ENCODE measurements around the gene RBM33. TPM values are rescaled to one million over a fixed set of nuclear protein-coding genes. Genes with fewer than 3 reads are reported as not detected.

Gene RBM33
- total and polyA plus RNA-seq, 2 of the 13 experiments (the other 11 are each of a cell fraction or from before 2014, with no cell fraction given), result 12.4 to 28.9 TPM

DNA sequence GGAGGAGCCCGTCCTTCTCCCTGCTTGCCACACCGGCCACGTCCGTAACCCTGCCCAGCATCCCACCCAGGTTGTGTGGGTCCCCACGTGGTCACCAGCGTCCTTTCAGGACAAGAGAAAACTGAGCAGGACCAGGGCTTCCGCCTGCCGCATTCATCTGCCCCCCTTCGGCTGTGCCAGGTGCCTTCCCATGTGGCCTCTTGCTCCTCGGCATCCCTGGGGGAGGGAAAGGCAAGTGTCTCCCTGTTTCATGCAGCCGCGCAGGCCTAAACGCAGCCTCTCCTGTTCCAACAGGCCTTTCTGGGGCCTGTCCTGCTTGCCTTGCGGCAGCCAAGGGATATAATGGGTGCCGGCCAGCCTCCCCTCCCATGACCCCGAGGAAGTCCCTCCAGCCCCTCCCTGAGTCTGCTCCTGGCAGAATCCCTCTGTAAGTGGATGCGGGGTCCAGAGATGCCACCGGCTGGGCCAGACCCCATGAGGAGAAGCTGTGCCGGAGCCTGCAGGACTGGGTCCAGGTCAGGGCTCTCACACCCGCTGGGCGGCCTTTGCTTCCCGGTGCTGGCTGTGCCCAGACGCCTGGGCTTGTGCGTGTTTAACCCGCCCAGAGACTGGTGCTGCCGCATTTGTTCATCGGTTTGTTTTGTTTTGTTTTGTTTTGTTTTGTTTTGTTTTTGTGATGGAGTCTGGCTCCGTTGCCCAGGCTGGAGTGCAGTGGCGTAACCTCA is 144.7 kb downstream of the RBM33 start:
- H2AFZ ChIP-seq (ENCODE audit: low read length), result no peak overlapping the region
- no peak overlapping the region for H3K9ac ChIP-seq (ENCODE audit: insufficient read depth, low read depth, low read length)
- intact Hi-C loops (cut with micrococcal nuclease; ENCODE audit: unreplicated experiment) (no loop called here), in situ Hi-C loops (cut with HindIII; ENCODE audit: extremely low pct_ligation_motif_present, low pct_unique_long_range_greater_than_20kb) (no loop called here)
- ChIA-PET CTCF (ENCODE audit: low intra/inter-chr PET ratio, low total read pairs) (no interaction called here), POLR2A (no interaction called here)
- no peak overlapping the region for H3K4me3 ChIP-seq (replicated peaks in 1 of 3; ENCODE audit: insufficient read depth in 1 of 3, low read depth in 2 of 3, low read length in 3 of 3)
- TF ChIP-seq ZNF543 (CRISPR knock-in tag; IDR thresholded peaks at IDR 0.05) (no peak), ZNF121 (CRISPR knock-in tag; IDR thresholded peaks at IDR 0.05) (peak; percentile 60), RBM22 (optimal IDR thresholded peaks at IDR 0.05; ENCODE audit: low read length) (peak; percentile 14), AKAP8 (CRISPR knock-in tag; IDR thresholded peaks at IDR 0.05) (0 out of 2 replicates have a peak, but pooled peaks have one; percentile 30)
- TF ChIP-seq, protein P1, sequence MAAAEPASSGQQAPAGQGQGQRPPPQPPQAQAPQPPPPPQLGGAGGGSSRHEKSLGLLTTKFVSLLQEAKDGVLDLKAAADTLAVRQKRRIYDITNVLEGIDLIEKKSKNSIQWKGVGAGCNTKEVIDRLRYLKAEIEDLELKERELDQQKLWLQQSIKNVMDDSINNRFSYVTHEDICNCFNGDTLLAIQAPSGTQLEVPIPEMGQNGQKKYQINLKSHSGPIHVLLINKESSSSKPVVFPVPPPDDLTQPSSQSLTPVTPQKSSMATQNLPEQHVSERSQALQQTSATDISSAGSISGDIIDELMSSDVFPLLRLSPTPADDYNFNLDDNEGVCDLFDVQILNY (CRISPR knock-in tag; conservative IDR thresholded peaks at IDR 0.05), result no peak
- TF ChIP-seq, protein P2, sequence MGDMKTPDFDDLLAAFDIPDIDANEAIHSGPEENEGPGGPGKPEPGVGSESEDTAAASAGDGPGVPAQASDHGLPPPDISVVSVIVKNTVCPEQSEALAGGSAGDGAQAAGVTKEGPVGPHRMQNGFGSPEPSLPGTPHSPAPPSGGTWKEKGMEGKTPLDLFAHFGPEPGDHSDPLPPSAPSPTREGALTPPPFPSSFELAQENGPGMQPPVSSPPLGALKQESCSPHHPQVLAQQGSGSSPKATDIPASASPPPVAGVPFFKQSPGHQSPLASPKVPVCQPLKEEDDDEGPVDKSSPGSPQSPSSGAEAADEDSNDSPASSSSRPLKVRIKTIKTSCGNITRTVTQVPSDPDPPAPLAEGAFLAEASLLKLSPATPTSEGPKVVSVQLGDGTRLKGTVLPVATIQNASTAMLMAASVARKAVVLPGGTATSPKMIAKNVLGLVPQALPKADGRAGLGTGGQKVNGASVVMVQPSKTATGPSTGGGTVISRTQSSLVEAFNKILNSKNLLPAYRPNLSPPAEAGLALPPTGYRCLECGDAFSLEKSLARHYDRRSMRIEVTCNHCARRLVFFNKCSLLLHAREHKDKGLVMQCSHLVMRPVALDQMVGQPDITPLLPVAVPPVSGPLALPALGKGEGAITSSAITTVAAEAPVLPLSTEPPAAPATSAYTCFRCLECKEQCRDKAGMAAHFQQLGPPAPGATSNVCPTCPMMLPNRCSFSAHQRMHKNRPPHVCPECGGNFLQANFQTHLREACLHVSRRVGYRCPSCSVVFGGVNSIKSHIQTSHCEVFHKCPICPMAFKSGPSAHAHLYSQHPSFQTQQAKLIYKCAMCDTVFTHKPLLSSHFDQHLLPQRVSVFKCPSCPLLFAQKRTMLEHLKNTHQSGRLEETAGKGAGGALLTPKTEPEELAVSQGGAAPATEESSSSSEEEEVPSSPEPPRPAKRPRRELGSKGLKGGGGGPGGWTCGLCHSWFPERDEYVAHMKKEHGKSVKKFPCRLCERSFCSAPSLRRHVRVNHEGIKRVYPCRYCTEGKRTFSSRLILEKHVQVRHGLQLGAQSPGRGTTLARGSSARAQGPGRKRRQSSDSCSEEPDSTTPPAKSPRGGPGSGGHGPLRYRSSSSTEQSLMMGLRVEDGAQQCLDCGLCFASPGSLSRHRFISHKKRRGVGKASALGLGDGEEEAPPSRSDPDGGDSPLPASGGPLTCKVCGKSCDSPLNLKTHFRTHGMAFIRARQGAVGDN (CRISPR knock-in tag; IDR thresholded peaks at IDR 0.05), result peak; percentile 43; the same call in 1 of the 2 replicates
- ATAC-seq (peak; percentile 20), FAIRE-seq (no peak), DNase-seq (ENCODE audit: low spot score) (no peak)
- H3K79me2 ChIP-seq (ENCODE audit: insufficient read depth, low read length), result no peaks in the 10 kb centered on the region
- H3K4me2 ChIP-seq (ENCODE audit: low read depth, low read length), result no peak overlapping the region
- no peaks in the 10 kb centered on the region for H3K36me3 ChIP-seq (replicated peaks in 1 of 2; ENCODE audit: control insufficient read depth in 1 of 2, insufficient read depth in 2 of 2, low read length in 2 of 2)
- WGBS (ENCODE audit: low lambda C conversion rate), result 63% methylated on average over 20 of the region's 29 CpGs
- H3K27me3 ChIP-seq (ENCODE audit: control insufficient read depth in 1 of 2, insufficient read depth in 2 of 2, low read length in 2 of 2), result no peaks in the 10 kb centered on the region
- no peaks in the 10 kb centered on the region for H3K9me3 ChIP-seq (ENCODE audit: low read length)
- BruUV-seq (replicated peaks), result no TSS peak
- no peaks in the 10 kb centered on the region for H4K20me1 ChIP-seq (ENCODE audit: insufficient read depth, low read length)
- H3K27ac ChIP-seq (ENCODE audit: extremely low read length, insufficient read depth, low read length), result no peak overlapping the region
- H3K4me1 ChIP-seq (ENCODE audit: insufficient read depth, low read length), result peaks cover 34% of the 10 kb centered on the region
